B cell (primary cell): ENCODE measurements around the gene ITPK1. TPM values are rescaled to one million over a fixed set of nuclear protein-coding genes. Genes with fewer than 3 reads are reported as not detected.

Experiments
- ATAC-seq: fragments of 200-7000 bp; cut with Tn5 transposase; one replicate; pipeline ENCODE4 v1.10.0; 2021; ENCODE audit warnings: low read depth, mild to moderate bottlenecking, moderate number of reproducible peaks, moderate library complexity
- CTCF ChIA-PET: fragments of 350-600 bp; sonication (Branson Sonifier 250); formaldehyde crosslinking; loops from one replicate; lab custom pipeline; 2021; ENCODE audit warnings: antibody characterized with exemption, inconsistent platforms; lab: Charles Lee
- POLR2A ChIA-PET: fragments of 350-600 bp; sonication (Branson Sonifier 250); formaldehyde crosslinking; loops from one replicate; lab custom pipeline; 2021; ENCODE audit warnings: antibody characterized with exemption; lab: Charles Lee
- DNase-seq: peaks from one replicate; pipeline ENCODE4 v3.0.0; 2013
- H2AFZ ChIP-seq: 2 replicates; pipeline ENCODE4 v1.6.1; 2012; ENCODE audit warnings: mild to moderate bottlenecking, low read depth, low read length; ENCODE audit not compliant: insufficient read depth, poor library complexity, severe bottlenecking
- H3K27ac ChIP-seq, 2 donors: 1 replicate in 1 of 2; 2 replicates in 1 of 2; pipeline ENCODE4 v1.5.1; 2012 to 2013; ENCODE audit warnings: low read length in 2 of 2, mild to moderate bottlenecking in 2 of 2, moderate library complexity in 1 of 2
- H3K27me3 ChIP-seq, 4 experiments: fragments of 200-600 bp in 1 of 4; sonication (generic) in 1 of 4; replicated peaks in 1 of 4; 1 replicate in 2 of 4; 2 replicates in 2 of 4; pipeline versions ENCODE4 v1.6.1 to v1.7.0; 2013 to 2016; ENCODE audit warnings: low read length in 3 of 4, mild to moderate bottlenecking in 2 of 4, mixed read lengths in 1 of 4, moderate library complexity in 1 of 4; ENCODE audit not compliant: insufficient read depth in 4 of 4, control insufficient read depth in 3 of 4; ENCODE audit errors: control extremely low read depth in 1 of 4
- H3K36me3 ChIP-seq, 2 experiments: replicated peaks in 1 of 2; 1 replicate in 1 of 2; 2 replicates in 1 of 2; pipeline versions ENCODE4 v1.6.1 to v1.7.1; 2013; ENCODE audit warnings: low read length in 1 of 2; ENCODE audit not compliant: insufficient read depth in 2 of 2, control insufficient read depth in 1 of 2; ENCODE audit errors: control extremely low read depth in 1 of 2, extremely low read depth in 1 of 2
- H3K4me1 ChIP-seq, 2 donors: fragments of 200-600 bp in 1 of 2; sonication (generic) in 1 of 2; 1 replicate in 1 of 2; 2 replicates in 1 of 2; pipeline versions ENCODE4 v1.5.1 to v1.6.1; 2013 to 2017; ENCODE audit warnings: low read length in 2 of 2; ENCODE audit not compliant: control insufficient read depth in 2 of 2, insufficient read depth in 2 of 2
- H3K4me2 ChIP-seq: replicated peaks from 2 replicates; pipeline ENCODE3; 2012; ENCODE audit warnings: mild to moderate bottlenecking, low read depth, low read length; ENCODE audit not compliant: poor library complexity, severe bottlenecking
- H3K4me3 ChIP-seq, 5 experiments: fragments of 200-600 bp in 1 of 5; sonication (generic) in 1 of 5; 1 replicate in 3 of 5; 2 replicates in 2 of 5; pipeline versions ENCODE4 v1.5.1 to v1.7.0; 2011 to 2016; ENCODE audit warnings: low read length in 4 of 5, mild to moderate bottlenecking in 4 of 5, low read depth in 2 of 5, control low read depth in 1 of 5, moderate library complexity in 1 of 5; ENCODE audit not compliant: insufficient read depth in 1 of 5; ENCODE audit errors: control extremely low read depth in 1 of 5, extremely low read depth in 1 of 5
- H3K79me2 ChIP-seq: fragments of 200-600 bp; sonication (generic); one replicate; pipeline ENCODE4 v1.6.0; 2016; ENCODE audit warnings: low read length; ENCODE audit not compliant: control insufficient read depth, insufficient read depth
- H3K9ac ChIP-seq: fragments of 200-600 bp; sonication (generic); 2 replicates; pipeline ENCODE4 v1.6.1; 2017; ENCODE audit warnings: mild to moderate bottlenecking, low read length, moderate library complexity
- H3K9me3 ChIP-seq, 3 donors: one replicate each; pipeline versions ENCODE4 v1.6.1 to v1.7.1; 2013; ENCODE audit warnings: low read length in 2 of 3; ENCODE audit not compliant: control insufficient read depth in 2 of 3, insufficient read depth in 1 of 3; ENCODE audit errors: control extremely low read depth in 1 of 3
- H4K20me1 ChIP-seq: 2 replicates; pipeline ENCODE4 v1.6.0; 2012; ENCODE audit warnings: mild to moderate bottlenecking, low read length; ENCODE audit not compliant: insufficient read depth, control insufficient read depth, poor library complexity, severe bottlenecking
- H3K27ac Mint-ChIP-seq: one replicate; pipeline ENCODE4 v1.8.0; 2021; ENCODE audit warnings: mixed read lengths
- H3K27me3 Mint-ChIP-seq: one replicate; pipeline ENCODE4 v1.8.0; 2021; ENCODE audit warnings: mixed read lengths
- H3K4me1 Mint-ChIP-seq: one replicate; pipeline ENCODE4 v1.8.0; 2021; ENCODE audit warnings: mixed read lengths
- H3K4me3 Mint-ChIP-seq: one replicate; pipeline ENCODE4 v1.8.0; 2021; ENCODE audit warnings: mixed read lengths
- H3K9me3 Mint-ChIP-seq: one replicate; pipeline ENCODE4 v1.8.0; 2022; ENCODE audit warnings: mixed read lengths; ENCODE audit not compliant: insufficient read depth
- CTCF ChIP-seq: fragments of 200-600 bp; IDR thresholded peaks from one replicate; pipeline ENCODE4 v1.8.0; 2022; ENCODE audit warnings: antibody characterized with exemption, mild to moderate bottlenecking
- EZH2 ChIP-seq: IDR thresholded peaks from 2 replicates; pipeline ENCODE4 v1.6.1; 2012; ENCODE audit warnings: borderline replicate concordance, low read depth, mild to moderate bottlenecking, moderate library complexity, low read length; ENCODE audit not compliant: insufficient read depth, poor library complexity, severe bottlenecking
- WGBS: methylation state at CpG from one replicate; pipeline ENCODE4 v1.1.5; 2013; ENCODE audit warnings: missing lambda C conversion rate; ENCODE audit not compliant: insufficient coverage; 5-methylcytosine and 5-hydroxymethylcytosine counted together
- intact Hi-C: fragments of 100-400 bp; cut with micrococcal nuclease; formaldehyde crosslinking; loops from one replicate; pipeline ENCODE4 v1.10.0; 2022
- polyA plus RNA-seq: library from polyadenylated mRNA; depleted of rRNA; stranded (reverse); fragments of >200 nt; gene quantifications from 2 replicates; pipeline ENCODE4 v1.2.3, GENCODE V29; 2012
- total RNA-seq, 2 donors: library from RNA; stranded (reverse); fragments of 120-200 nt in 1 of 2; gene quantifications; 1 replicate in 1 of 2; 2 replicates in 1 of 2; pipeline versions ENCODE4 v1.2.3 to v1.2.4, GENCODE V29; 2013 to 2022

Gene ITPK1
- total and polyA plus RNA-seq, 2 donors (not counting 1 experiment from before 2014, with no cell fraction given), result 46.0 to 46.9 TPM

- no peak overlapping the region for H3K4me3 Mint-ChIP-seq
- H4K20me1 ChIP-seq, result peaks cover 12% of the 10 kb centered on the region
Measured at GRCh38 chr14:93019970-93020369, 95.8 kb downstream of the ITPK1 start.

GRCh38 chr14:93019367-93019843, 96.3 kb downstream of the ITPK1 start:
- Histone ChIP-seq H3K4me3 (no peak overlapping the region), H3K4me2 (no peak overlapping the region), H3K27me3 (no peaks in the 10 kb centered on the region), H3K9me3 (no peaks in the 10 kb centered on the region), H2AFZ (no peak overlapping the region), H4K20me1 (peaks cover 12% of the 10 kb centered on the region), H3K36me3 (peaks cover 0 to 13% of the 10 kb centered on the region in 2 experiments), H3K27ac (no peak overlapping the region), H3K4me1 (no peaks in the 10 kb centered on the region), H3K9ac (no peak overlapping the region), H3K79me2 (peaks cover 54% of the 10 kb centered on the region)
- ATAC-seq, result no peak
- H3K4me1 Mint-ChIP-seq, result peaks cover 5% of the 10 kb centered on the region
- CTCF ChIA-PET, result no interaction called here
- no peak overlapping the region for H3K27ac Mint-ChIP-seq
- DNase-seq, result no peak
- H3K4me3 Mint-ChIP-seq, result no peak overlapping the region
- POLR2A ChIA-PET, result no interaction called here
- intact Hi-C loops, result no loop called here
- no peaks in the 10 kb centered on the region for H3K27me3 Mint-ChIP-seq
- no peak for TF ChIP-seq CTCF
- TF ChIP-seq EZH2, result no peak
- WGBS, result 88% methylated on average over 14 of the region's 14 CpGs
- H3K9me3 Mint-ChIP-seq, result no peaks in the 10 kb centered on the region

More at GRCh38 chr14:93019970-93020369, 95.8 kb downstream of the ITPK1 start:
- no peaks in the 10 kb centered on the region for H3K27me3 Mint-ChIP-seq
- no peaks in the 10 kb centered on the region for H3K9me3 Mint-ChIP-seq
- TF ChIP-seq EZH2 (no peak), CTCF (no peak)
- no peaks in the 10 kb centered on the region for H3K9me3 ChIP-seq
- peaks cover 0 to 10% of the 10 kb centered on the region in 2 experiments for H3K36me3 ChIP-seq
- H2AFZ ChIP-seq, result no peak overlapping the region
- intact Hi-C loops, result no loop called here
- DNase-seq (no peak), ATAC-seq (no peak)
- peaks cover 3% of the 10 kb centered on the region for H3K4me1 Mint-ChIP-seq
- 93% methylated on average over 8 of the region's 8 CpGs for WGBS
- H3K27ac ChIP-seq, result no peak overlapping the region
- no peak overlapping the region for H3K27ac Mint-ChIP-seq
- POLR2A ChIA-PET, result no interaction called here
- no peaks in the 10 kb centered on the region for H3K4me1 ChIP-seq
- no peak overlapping the region for H3K9ac ChIP-seq
- no peak overlapping the region for H3K4me3 ChIP-seq
- CTCF ChIA-PET, result no interaction called here
- no peak overlapping the region for H3K4me2 ChIP-seq
- no peaks in the 10 kb centered on the region for H3K27me3 ChIP-seq
- H3K79me2 ChIP-seq, result peaks cover 54% of the 10 kb centered on the region
